Fibroblast of lung (primary cell): ENCODE results near the gene CCL13. TPM values are rescaled to one million over a fixed set of nuclear protein-coding genes. Genes with fewer than 3 reads are reported as not detected.

Source experiments
- DNase-seq, 2 donors: peaks; one replicate each; pipeline versions ENCODE4 v3.0.0 to v3.0.0-alpha.2; 2010; ENCODE audit warnings: low read depth in 2 of 2
- H2AFZ ChIP-seq: 2 replicates; pipeline ENCODE4 v1.5.1; 2012; ENCODE audit warnings: low read length, control low read depth, inconsistent platforms
- H3K27ac ChIP-seq: 2 replicates; pipeline ENCODE4 v1.5.1; 2011; ENCODE audit warnings: low read length, control low read depth; ENCODE audit not compliant: insufficient read depth
- H3K27me3 ChIP-seq: 2 replicates; pipeline ENCODE4 v1.5.1; 2011; ENCODE audit warnings: mild to moderate bottlenecking, low read length; ENCODE audit not compliant: control insufficient read depth, insufficient read depth
- H3K36me3 ChIP-seq: 2 replicates; pipeline ENCODE4 v1.5.1; 2011; ENCODE audit warnings: low read length; ENCODE audit not compliant: control insufficient read depth, insufficient read depth
- H3K4me1 ChIP-seq: 2 replicates; pipeline ENCODE4 v1.5.1; 2011; ENCODE audit warnings: low read length; ENCODE audit not compliant: control insufficient read depth, insufficient read depth; ENCODE audit errors: extremely low read depth
- H3K4me2 ChIP-seq: 2 replicates; pipeline ENCODE4 v1.5.1; 2011; ENCODE audit warnings: low read length, control low read depth; ENCODE audit not compliant: insufficient read depth; ENCODE audit errors: extremely low read depth
- H3K4me3 ChIP-seq, 4 experiments: fragments of 200-600 bp in 1 of 4; sonication (generic) in 1 of 4; replicated peaks in 1 of 4; 2 replicates each; pipeline ENCODE4 v1.5.1; 2011 to 2016; ENCODE audit warnings: low read length in 4 of 4, low read depth in 3 of 4, mild to moderate bottlenecking in 3 of 4, control low read depth in 2 of 4, inconsistent platforms in 1 of 4, mixed read lengths in 1 of 4; ENCODE audit not compliant: insufficient read depth in 1 of 4; ENCODE audit errors: control extremely low read depth in 1 of 4
- H3K79me2 ChIP-seq: 2 replicates; pipeline ENCODE4 v1.5.1; 2012; ENCODE audit warnings: mild to moderate bottlenecking, low read length, inconsistent platforms; ENCODE audit not compliant: control insufficient read depth, insufficient read depth
- H3K9ac ChIP-seq: 2 replicates; pipeline ENCODE4 v1.5.1; 2011; ENCODE audit warnings: mild to moderate bottlenecking, low read length, control low read depth; ENCODE audit not compliant: insufficient read depth
- H3K9me3 ChIP-seq: 2 replicates; pipeline ENCODE4 v1.5.1; 2012; ENCODE audit warnings: low read depth, low read length; ENCODE audit not compliant: control insufficient read depth, insufficient read depth
- H4K20me1 ChIP-seq: 2 replicates; pipeline ENCODE4 v1.5.1; 2011; ENCODE audit warnings: low read length; ENCODE audit not compliant: control insufficient read depth, insufficient read depth; ENCODE audit errors: extremely low read depth
- EZH2 ChIP-seq: IDR thresholded peaks from 2 replicates; pipeline ENCODE4 v1.5.1; 2012; ENCODE audit warnings: low read length, control low read depth, mild to moderate bottlenecking; ENCODE audit errors: missing control alignments
- polyA plus RNA-seq, 2 donors: library from polyadenylated mRNA; depleted of rRNA in 1 of 2; stranded (reverse) in 1 of 2; unstranded in 1 of 2; fragments of >200 nt; gene quantifications; 2 replicates each; pipeline ENCODE4 v1.2.1, GENCODE V29; 2011 to 2012; ENCODE audit warnings: missing spikeins in 1 of 2
- total RNA-seq: library from RNA; depleted of rRNA; stranded (reverse); fragments of >200 nt; gene quantifications from 2 replicates; pipeline ENCODE4 v1.2.1, GENCODE V29; 2014
- TF ChIP-seq, protein P1 (sequence below), 2 donors: IDR thresholded peaks in 1 of 2; conservative IDR thresholded peaks in 1 of 2; 1 replicate in 1 of 2; 2 replicates in 1 of 2; pipeline ENCODE4 v1.5.1; 2011 to 2012; ENCODE audit warnings: low read length in 2 of 2, control low read depth in 1 of 2, inconsistent platforms in 1 of 2, low read depth in 1 of 2, mild to moderate bottlenecking in 1 of 2

Gene CCL13
- total and polyA plus RNA-seq, 2 donors (not counting 1 experiment from before 2014, with no cell fraction given): 1.7 TPM; not detected in 1

DNA sequence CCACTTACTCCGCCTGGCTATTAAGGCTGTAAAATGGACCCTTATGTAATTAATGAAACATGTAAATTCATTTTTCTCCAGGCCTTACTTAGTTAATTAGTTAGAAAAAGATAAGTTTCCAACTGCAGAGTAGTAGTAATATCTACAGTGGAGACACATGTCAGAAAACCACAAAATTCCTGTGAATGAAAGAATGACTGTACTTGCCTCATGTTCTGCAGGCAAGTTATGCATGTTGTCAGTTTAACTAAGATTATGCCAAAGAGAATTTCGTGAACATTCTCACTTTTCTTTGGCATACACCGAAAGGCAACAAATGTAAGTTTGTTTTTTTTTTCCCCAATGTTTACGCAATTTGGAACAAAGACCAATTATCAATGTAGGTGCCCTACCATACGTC, 23.6 kb downstream of the CCL13 start:
- H3K27me3 ChIP-seq: no peaks in the 10 kb centered on the region
- H3K9me3 ChIP-seq: no peaks in the 10 kb centered on the region
- no peak overlapping the region for H3K27ac ChIP-seq
- no peaks in the 10 kb centered on the region for H3K79me2 ChIP-seq
- no peak for DNase-seq
- no peak overlapping the region for H3K4me3 ChIP-seq
- H3K4me2 ChIP-seq: no peak overlapping the region
- no peaks in the 10 kb centered on the region for H3K4me1 ChIP-seq
- TF ChIP-seq EZH2: no peak
- TF ChIP-seq, protein P1, sequence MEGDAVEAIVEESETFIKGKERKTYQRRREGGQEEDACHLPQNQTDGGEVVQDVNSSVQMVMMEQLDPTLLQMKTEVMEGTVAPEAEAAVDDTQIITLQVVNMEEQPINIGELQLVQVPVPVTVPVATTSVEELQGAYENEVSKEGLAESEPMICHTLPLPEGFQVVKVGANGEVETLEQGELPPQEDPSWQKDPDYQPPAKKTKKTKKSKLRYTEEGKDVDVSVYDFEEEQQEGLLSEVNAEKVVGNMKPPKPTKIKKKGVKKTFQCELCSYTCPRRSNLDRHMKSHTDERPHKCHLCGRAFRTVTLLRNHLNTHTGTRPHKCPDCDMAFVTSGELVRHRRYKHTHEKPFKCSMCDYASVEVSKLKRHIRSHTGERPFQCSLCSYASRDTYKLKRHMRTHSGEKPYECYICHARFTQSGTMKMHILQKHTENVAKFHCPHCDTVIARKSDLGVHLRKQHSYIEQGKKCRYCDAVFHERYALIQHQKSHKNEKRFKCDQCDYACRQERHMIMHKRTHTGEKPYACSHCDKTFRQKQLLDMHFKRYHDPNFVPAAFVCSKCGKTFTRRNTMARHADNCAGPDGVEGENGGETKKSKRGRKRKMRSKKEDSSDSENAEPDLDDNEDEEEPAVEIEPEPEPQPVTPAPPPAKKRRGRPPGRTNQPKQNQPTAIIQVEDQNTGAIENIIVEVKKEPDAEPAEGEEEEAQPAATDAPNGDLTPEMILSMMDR (conservative IDR thresholded peaks at IDR 0.05 in 1 of 2, IDR thresholded peaks at IDR 0.05 in 1 of 2; ENCODE audit: low read depth in 1 of 2, low read length in 2 of 2): no peak
- no peak overlapping the region for H3K9ac ChIP-seq
- no peaks in the 10 kb centered on the region for H4K20me1 ChIP-seq
- H3K36me3 ChIP-seq: no peaks in the 10 kb centered on the region
- no peak overlapping the region for H2AFZ ChIP-seq

DNA sequence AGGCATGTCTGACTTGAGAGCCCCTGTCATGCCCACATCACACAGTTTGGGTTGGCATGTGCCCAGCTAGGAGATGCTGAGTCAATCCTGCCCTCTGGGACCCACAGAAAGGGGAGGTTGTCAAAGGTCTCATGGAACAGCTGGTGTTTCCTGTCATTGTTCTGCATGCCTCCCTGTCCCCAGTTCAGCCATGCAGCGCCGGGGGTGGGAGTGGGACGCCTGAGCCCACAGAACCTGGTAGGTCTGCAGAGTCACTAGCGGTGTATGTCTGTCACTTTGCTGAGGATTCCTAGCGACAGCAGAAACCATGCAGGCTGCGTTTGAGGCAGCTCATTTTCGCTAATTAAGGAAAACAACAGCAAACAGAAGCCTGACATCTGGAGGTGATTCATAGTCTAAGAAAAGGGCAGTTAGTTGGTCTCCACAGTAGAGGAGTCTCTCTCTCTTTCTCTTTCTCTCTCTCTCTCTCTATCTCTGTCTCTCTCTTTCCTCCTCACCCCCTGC, 26.4 kb downstream of the CCL13 start:
- Histone ChIP-seq H3K4me2 (no peak overlapping the region), H3K79me2 (no peaks in the 10 kb centered on the region), H3K9me3 (no peaks in the 10 kb centered on the region), H3K27me3 (no peaks in the 10 kb centered on the region), H2AFZ (no peak overlapping the region), H3K27ac (no peak overlapping the region), H3K9ac (no peak overlapping the region), H3K36me3 (no peaks in the 10 kb centered on the region), H3K4me3 (no peak overlapping the region), H3K4me1 (no peaks in the 10 kb centered on the region), H4K20me1 (no peaks in the 10 kb centered on the region)
- DNase-seq: no peak
- TF ChIP-seq, protein P1 (conservative IDR thresholded peaks at IDR 0.05 in 1 of 2, IDR thresholded peaks at IDR 0.05 in 1 of 2; ENCODE audit: low read depth in 1 of 2, low read length in 2 of 2): no peak
- no peak for TF ChIP-seq EZH2

DNA sequence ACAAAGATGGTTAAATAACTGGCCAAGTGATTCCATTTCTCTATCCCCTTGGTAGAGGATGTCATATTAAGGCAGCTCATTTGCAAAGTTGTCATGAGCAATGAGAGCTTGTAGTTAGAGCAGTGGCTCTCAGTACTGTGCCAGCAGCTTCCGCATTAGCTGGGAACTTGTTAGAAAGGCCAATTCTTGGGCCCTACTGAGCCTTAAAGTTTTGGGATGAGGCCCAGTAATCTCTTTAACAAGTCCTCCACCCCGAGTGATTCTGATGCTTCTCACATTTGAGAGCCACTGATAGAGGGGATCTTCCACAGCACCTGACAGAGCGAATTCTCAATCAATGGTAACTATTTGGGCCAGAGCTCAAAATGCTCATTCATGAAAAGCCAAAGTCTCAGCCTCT, 26.9 kb downstream of the CCL13 start:
- no peaks in the 10 kb centered on the region for H3K79me2 ChIP-seq
- no peaks in the 10 kb centered on the region for H3K36me3 ChIP-seq
- no peak for DNase-seq
- H3K9me3 ChIP-seq: no peaks in the 10 kb centered on the region
- H4K20me1 ChIP-seq: no peaks in the 10 kb centered on the region
- TF ChIP-seq EZH2: no peak
- TF ChIP-seq, protein P1 (conservative IDR thresholded peaks at IDR 0.05 in 1 of 2, IDR thresholded peaks at IDR 0.05 in 1 of 2; ENCODE audit: low read depth in 1 of 2, low read length in 2 of 2): no peak
- H3K9ac ChIP-seq: no peak overlapping the region
- no peaks in the 10 kb centered on the region for H3K27me3 ChIP-seq
- no peak overlapping the region for H3K4me3 ChIP-seq
- no peak overlapping the region for H3K4me2 ChIP-seq
- H3K27ac ChIP-seq: no peak overlapping the region
- no peak overlapping the region for H2AFZ ChIP-seq
- H3K4me1 ChIP-seq: no peaks in the 10 kb centered on the region
